HL-60 (cell line): Measurements from ENCODE around the gene PRSS56.

Experiments
- GABPA ChIP-seq: IDR thresholded peaks from 2 replicates; pipeline ENCODE4 v1.6.1; 2012; ENCODE audit warnings: low read depth
- POLR2AphosphoS5 ChIP-seq: IDR thresholded peaks from 2 replicates; pipeline ENCODE4 v1.6.1; 2012; ENCODE audit warnings: low read depth
- TF ChIP-seq, protein P1 (sequence below): IDR thresholded peaks from one replicate; pipeline ENCODE4 v1.5.1; 2011; ENCODE audit warnings: low read length, control low read depth, inconsistent platforms; ENCODE audit not compliant: insufficient read depth
- TF ChIP-seq, protein P2 (sequence below): IDR thresholded peaks from 2 replicates; pipeline ENCODE4 v1.6.1; 2012; ENCODE audit warnings: low read depth; ENCODE audit not compliant: insufficient replicate concordance

DNA sequence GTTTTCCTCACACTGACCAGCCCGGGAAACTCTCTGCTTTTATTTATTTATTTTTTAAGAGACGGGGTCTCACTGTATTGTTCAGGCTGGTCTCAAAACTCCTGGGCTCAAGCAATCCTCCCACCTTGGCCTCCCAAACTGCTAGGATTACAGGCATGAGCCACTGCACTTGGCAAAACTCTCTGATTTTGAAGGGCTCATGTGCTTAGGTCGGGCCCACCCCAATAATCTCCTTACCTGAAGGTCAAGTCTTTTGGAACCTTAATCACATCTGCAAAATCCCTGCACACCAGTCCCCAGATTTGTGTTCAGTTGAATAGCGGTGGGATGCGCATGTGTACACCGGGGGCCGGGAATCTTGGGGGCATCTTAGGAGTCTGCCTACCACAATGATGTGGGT is 24.9 kb upstream of the PRSS56 start:
- TF ChIP-seq, protein P1, sequence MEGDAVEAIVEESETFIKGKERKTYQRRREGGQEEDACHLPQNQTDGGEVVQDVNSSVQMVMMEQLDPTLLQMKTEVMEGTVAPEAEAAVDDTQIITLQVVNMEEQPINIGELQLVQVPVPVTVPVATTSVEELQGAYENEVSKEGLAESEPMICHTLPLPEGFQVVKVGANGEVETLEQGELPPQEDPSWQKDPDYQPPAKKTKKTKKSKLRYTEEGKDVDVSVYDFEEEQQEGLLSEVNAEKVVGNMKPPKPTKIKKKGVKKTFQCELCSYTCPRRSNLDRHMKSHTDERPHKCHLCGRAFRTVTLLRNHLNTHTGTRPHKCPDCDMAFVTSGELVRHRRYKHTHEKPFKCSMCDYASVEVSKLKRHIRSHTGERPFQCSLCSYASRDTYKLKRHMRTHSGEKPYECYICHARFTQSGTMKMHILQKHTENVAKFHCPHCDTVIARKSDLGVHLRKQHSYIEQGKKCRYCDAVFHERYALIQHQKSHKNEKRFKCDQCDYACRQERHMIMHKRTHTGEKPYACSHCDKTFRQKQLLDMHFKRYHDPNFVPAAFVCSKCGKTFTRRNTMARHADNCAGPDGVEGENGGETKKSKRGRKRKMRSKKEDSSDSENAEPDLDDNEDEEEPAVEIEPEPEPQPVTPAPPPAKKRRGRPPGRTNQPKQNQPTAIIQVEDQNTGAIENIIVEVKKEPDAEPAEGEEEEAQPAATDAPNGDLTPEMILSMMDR: no peak
- TF ChIP-seq, protein P2, sequence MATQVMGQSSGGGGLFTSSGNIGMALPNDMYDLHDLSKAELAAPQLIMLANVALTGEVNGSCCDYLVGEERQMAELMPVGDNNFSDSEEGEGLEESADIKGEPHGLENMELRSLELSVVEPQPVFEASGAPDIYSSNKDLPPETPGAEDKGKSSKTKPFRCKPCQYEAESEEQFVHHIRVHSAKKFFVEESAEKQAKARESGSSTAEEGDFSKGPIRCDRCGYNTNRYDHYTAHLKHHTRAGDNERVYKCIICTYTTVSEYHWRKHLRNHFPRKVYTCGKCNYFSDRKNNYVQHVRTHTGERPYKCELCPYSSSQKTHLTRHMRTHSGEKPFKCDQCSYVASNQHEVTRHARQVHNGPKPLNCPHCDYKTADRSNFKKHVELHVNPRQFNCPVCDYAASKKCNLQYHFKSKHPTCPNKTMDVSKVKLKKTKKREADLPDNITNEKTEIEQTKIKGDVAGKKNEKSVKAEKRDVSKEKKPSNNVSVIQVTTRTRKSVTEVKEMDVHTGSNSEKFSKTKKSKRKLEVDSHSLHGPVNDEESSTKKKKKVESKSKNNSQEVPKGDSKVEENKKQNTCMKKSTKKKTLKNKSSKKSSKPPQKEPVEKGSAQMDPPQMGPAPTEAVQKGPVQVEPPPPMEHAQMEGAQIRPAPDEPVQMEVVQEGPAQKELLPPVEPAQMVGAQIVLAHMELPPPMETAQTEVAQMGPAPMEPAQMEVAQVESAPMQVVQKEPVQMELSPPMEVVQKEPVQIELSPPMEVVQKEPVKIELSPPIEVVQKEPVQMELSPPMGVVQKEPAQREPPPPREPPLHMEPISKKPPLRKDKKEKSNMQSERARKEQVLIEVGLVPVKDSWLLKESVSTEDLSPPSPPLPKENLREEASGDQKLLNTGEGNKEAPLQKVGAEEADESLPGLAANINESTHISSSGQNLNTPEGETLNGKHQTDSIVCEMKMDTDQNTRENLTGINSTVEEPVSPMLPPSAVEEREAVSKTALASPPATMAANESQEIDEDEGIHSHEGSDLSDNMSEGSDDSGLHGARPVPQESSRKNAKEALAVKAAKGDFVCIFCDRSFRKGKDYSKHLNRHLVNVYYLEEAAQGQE: no peak
- no peak for TF ChIP-seq POLR2AphosphoS5
- no peak for TF ChIP-seq GABPA
